ENCODE data around the gene CALN1. TPM values are rescaled to one million over a fixed set of nuclear protein-coding genes. Genes with fewer than 3 reads are reported as not detected.

CALN1 gene
- total RNA-seq, 4 donors from 2014 or later = under 0.01 to 0.06 TPM; not detected in 2

- 0% methylated on average over 8 of the region's 89 CpGs for WGBS
- intact Hi-C loops (cut with DNase I) = no loop called here
- Histone ChIP-seq H3K4me1 (peaks cover 2 to 20% (median 10%) of the 10 kb centered on the region in 4 donors), H3K27ac (replicated peaks in 1 of 4) (no peak overlapping the region), H3K27me3 (peaks cover 0 to 60% (median 13%) of the 10 kb centered on the region in 4 donors), H3K9me3 (peaks cover 0 to 11% (median 3%) of the 10 kb centered on the region in 4 donors), H3K36me3 (no peaks in the 10 kb centered on the region), H3K4me3 (no peak overlapping the region)
- DNase-seq (ENCODE audit: extremely low spot score) = peak; percentile 81
- TF ChIP-seq POLR2AphosphoS5 (IDR thresholded peaks at IDR 0.05) = no peak
- TF ChIP-seq EP300 (IDR thresholded peaks at IDR 0.05) = no peak
- TF ChIP-seq, protein P1, sequence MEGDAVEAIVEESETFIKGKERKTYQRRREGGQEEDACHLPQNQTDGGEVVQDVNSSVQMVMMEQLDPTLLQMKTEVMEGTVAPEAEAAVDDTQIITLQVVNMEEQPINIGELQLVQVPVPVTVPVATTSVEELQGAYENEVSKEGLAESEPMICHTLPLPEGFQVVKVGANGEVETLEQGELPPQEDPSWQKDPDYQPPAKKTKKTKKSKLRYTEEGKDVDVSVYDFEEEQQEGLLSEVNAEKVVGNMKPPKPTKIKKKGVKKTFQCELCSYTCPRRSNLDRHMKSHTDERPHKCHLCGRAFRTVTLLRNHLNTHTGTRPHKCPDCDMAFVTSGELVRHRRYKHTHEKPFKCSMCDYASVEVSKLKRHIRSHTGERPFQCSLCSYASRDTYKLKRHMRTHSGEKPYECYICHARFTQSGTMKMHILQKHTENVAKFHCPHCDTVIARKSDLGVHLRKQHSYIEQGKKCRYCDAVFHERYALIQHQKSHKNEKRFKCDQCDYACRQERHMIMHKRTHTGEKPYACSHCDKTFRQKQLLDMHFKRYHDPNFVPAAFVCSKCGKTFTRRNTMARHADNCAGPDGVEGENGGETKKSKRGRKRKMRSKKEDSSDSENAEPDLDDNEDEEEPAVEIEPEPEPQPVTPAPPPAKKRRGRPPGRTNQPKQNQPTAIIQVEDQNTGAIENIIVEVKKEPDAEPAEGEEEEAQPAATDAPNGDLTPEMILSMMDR (IDR thresholded peaks at IDR 0.05) = no peak
- no peak for TF ChIP-seq POLR2A (IDR thresholded peaks at IDR 0.05; ENCODE audit: low read depth)
Observed at GRCh38 chr7:72336632-72337389, 75.3 kb downstream of the CALN1 start.

- TF ChIP-seq POLR2A (IDR thresholded peaks at IDR 0.05; ENCODE audit: low read depth) = no peak
- TF ChIP-seq, protein P1 (IDR thresholded peaks at IDR 0.05) = no peak
- TF ChIP-seq EP300 (IDR thresholded peaks at IDR 0.05) = no peak
- TF ChIP-seq POLR2AphosphoS5 (IDR thresholded peaks at IDR 0.05) = no peak
- H3K4me3 ChIP-seq = no peak overlapping the region
- no CpG with 5 or more reads among the region's 21 CpGs for WGBS
- peaks cover 2 to 20% (median 10%) of the 10 kb centered on the region in 4 donors for H3K4me1 ChIP-seq
- DNase-seq (ENCODE audit: extremely low spot score) = no peak
- no peak overlapping the region for H3K27ac ChIP-seq (replicated peaks in 1 of 4)
- H3K9me3 ChIP-seq = peaks cover 0 to 14% (median 5%) of the 10 kb centered on the region in 4 donors
- H3K36me3 ChIP-seq = no peaks in the 10 kb centered on the region
- peaks cover 0 to 60% (median 13%) of the 10 kb centered on the region in 4 donors for H3K27me3 ChIP-seq
- intact Hi-C loops (cut with DNase I) = no loop called here
Observed at GRCh38 chr7:72336382-72336631, 75.8 kb downstream of the CALN1 start.

DNA sequence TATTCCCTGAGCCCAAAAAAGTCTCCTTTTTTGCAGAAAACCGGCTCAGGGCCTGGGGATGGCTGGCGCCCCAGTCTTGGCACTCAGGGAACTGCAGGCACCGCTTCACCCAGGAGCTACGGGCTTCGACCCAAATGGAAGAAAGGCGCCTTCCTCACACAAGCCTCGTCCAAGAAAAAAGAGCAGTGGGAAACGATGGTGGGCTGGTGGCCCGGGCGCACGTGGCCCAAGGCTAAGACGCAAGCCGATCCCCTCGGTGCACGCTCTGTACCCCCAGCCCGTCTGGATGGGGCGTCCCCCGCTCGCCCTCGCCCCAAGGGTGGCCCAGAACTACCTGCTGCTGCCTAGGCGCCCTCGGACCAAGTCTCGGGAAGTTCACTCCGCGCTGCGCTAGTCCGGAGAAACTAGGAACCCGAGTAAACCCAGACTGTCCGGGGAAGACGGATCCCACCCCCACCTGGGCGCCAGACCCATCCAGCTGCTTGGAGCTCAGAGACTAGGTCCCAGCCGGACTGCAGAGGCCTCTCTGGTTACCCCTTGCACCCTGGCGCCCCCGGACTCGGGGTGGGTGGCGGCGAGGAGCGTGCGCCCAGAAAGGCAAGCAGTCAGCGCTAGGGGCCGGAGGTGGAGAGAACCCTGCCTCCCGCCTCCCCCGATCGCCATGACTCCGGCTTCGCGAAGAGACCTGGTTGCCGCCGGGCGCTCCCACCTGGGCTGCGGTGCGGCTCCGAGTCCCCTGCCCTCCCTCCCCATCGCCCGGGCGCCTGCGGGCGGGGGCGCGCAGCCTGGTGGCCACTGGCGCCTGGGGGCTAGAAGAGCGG, 76.4 kb downstream of the CALN1 start:
- DNase-seq (ENCODE audit: extremely low spot score) = peak; percentile 83
- no peaks in the 10 kb centered on the region for H3K36me3 ChIP-seq
- H3K27ac ChIP-seq (replicated peaks in 1 of 4) = no peak overlapping the region
- no peak overlapping the region for H3K4me3 ChIP-seq
- H3K27me3 ChIP-seq = peaks cover 0 to 60% (median 13%) of the 10 kb centered on the region in 4 donors
- peaks cover 0 to 14% (median 5%) of the 10 kb centered on the region in 4 donors for H3K9me3 ChIP-seq
- intact Hi-C loops (cut with DNase I) = no loop called here
- 0% methylated on average over 2 of the region's 62 CpGs for WGBS
- TF ChIP-seq POLR2A (IDR thresholded peaks at IDR 0.05; ENCODE audit: low read depth) (no peak), POLR2AphosphoS5 (IDR thresholded peaks at IDR 0.05) (no peak), EP300 (IDR thresholded peaks at IDR 0.05) (no peak)
- peaks cover 2 to 20% (median 10%) of the 10 kb centered on the region in 4 donors for H3K4me1 ChIP-seq

- H3K4me1 ChIP-seq = peaks cover 2 to 20% (median 10%) of the 10 kb centered on the region in 4 donors
- no peak overlapping the region for H3K27ac ChIP-seq (replicated peaks in 1 of 4)
- H3K9me3 ChIP-seq = peaks cover 0 to 14% (median 5%) of the 10 kb centered on the region in 4 donors
- 69% methylated on average over 5 of the region's 5 CpGs for WGBS
- H3K27me3 ChIP-seq = peaks cover 0 to 60% (median 13%) of the 10 kb centered on the region in 4 donors
- intact Hi-C loops (cut with DNase I) = no loop called here
- DNase-seq (ENCODE audit: extremely low spot score) = no peak
- H3K4me3 ChIP-seq = no peak overlapping the region
- H3K36me3 ChIP-seq = no peaks in the 10 kb centered on the region
- TF ChIP-seq POLR2A (IDR thresholded peaks at IDR 0.05; ENCODE audit: low read depth) (no peak), EP300 (IDR thresholded peaks at IDR 0.05) (no peak), POLR2AphosphoS5 (IDR thresholded peaks at IDR 0.05) (no peak)
- TF ChIP-seq, protein P1 (IDR thresholded peaks at IDR 0.05) = no peak
Observed at GRCh38 chr7:72334698-72335097, 77.4 kb downstream of the CALN1 start.

DNA sequence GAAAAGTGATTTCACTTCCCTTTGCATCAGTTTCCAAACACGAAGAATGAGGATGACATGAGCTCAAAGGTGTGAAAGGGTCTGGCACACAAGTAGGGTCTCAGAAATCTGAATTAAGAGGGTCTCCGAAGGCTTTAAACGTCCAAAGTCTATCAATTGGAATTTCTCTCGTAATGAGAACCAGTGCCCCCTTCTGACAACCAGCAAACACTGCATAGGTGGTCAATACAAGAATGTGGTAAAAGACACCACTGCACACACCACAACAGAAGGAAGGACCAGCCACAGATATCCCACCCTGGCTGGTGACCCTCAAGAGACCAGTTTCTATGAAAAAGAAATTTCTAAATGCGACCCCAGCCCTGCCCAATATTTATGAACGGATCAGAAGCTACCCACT, 78.1 kb downstream of the CALN1 start:
- H3K27me3 ChIP-seq = peaks cover 0 to 56% (median 13%) of the 10 kb centered on the region in 4 donors
- no peak for DNase-seq (ENCODE audit: extremely low spot score)
- WGBS = 45% methylated on average over 6 of the region's 6 CpGs

More for the DNA sequence above, 78.1 kb downstream of the CALN1 start:
- TF ChIP-seq, protein P1 (IDR thresholded peaks at IDR 0.05) = no peak
- TF ChIP-seq POLR2A (IDR thresholded peaks at IDR 0.05; ENCODE audit: low read depth) (no peak), EP300 (IDR thresholded peaks at IDR 0.05) (no peak), POLR2AphosphoS5 (IDR thresholded peaks at IDR 0.05) (no peak)
- peaks cover 0 to 14% (median 5%) of the 10 kb centered on the region in 4 donors for H3K9me3 ChIP-seq
- no peak overlapping the region for H3K4me3 ChIP-seq
- H3K27ac ChIP-seq (replicated peaks in 1 of 4) = no peak overlapping the region
- intact Hi-C loops (cut with DNase I) = no loop called here
- peaks cover 2 to 20% (median 10%) of the 10 kb centered on the region in 4 donors for H3K4me1 ChIP-seq
- no peaks in the 10 kb centered on the region for H3K36me3 ChIP-seq
